GM18867 (cell line): ENCODE measurements around the gene SEC14L1.
A peak's percentile ranks its signal among the peaks of the same experiment; 100 is the strongest.

ENCODE experiments used
- ATAC-seq: cut with Tn5 transposase; IDR thresholded peaks from one replicate; pipeline ENCODE4 v1.9.1; 2021; ENCODE audit warnings: mild to moderate bottlenecking, moderate library complexity; ENCODE audit not compliant: unreplicated experiment

The SEC14L1 gene

GRCh38 chr17:77211681-77212080 lies 70.9 kb downstream of the SEC14L1 start:
- ATAC-seq = no peak

- ATAC-seq = peak; percentile 78
Observed at GRCh38 chr17:77212081-77212832, 71.5 kb downstream of the SEC14L1 start.

GRCh38 chr17:77212833-77213777 lies 72.3 kb downstream of the SEC14L1 start:
- ATAC-seq = peak; percentile 30

GRCh38 chr17:77213778-77214132 lies 73.0 kb downstream of the SEC14L1 start:
- ATAC-seq = no peak

GRCh38 chr17:77214328-77214727 lies 73.6 kb downstream of the SEC14L1 start:
- ATAC-seq = no peak

GRCh38 chr17:77214743-77215142 lies 74.0 kb downstream of the SEC14L1 start:
- ATAC-seq = no peak

- no peak for ATAC-seq
Observed at GRCh38 chr17:77215281-77215680, 74.5 kb downstream of the SEC14L1 start.

GRCh38 chr17:77216486-77216885 lies 75.7 kb downstream of the SEC14L1 start:
- ATAC-seq = no peak

GRCh38 chr17:77217123-77217522 lies 76.4 kb downstream of the SEC14L1 start:
- ATAC-seq = no peak

- no peak for ATAC-seq
Observed at GRCh38 chr17:77217566-77217965, 76.8 kb downstream of the SEC14L1 start.

- ATAC-seq = no peak
Observed at GRCh38 chr17:77218902-77219301, 78.1 kb downstream of the SEC14L1 start.

GRCh38 chr17:77222356-77222755 lies 81.6 kb downstream of the SEC14L1 start:
- no peak for ATAC-seq

GRCh38 chr17:77223642-77224420 lies 83.1 kb downstream of the SEC14L1 start:
- no peak for ATAC-seq

- ATAC-seq = no peak
Observed at GRCh38 chr17:77225265-77225664, 84.5 kb downstream of the SEC14L1 start.

GRCh38 chr17:77227461-77228240 lies 86.9 kb downstream of the SEC14L1 start:
- no peak for ATAC-seq

GRCh38 chr17:77228241-77228752 lies 87.5 kb downstream of the SEC14L1 start:
- ATAC-seq = no peak

GRCh38 chr17:77228816-77229215 lies 88.0 kb downstream of the SEC14L1 start:
- ATAC-seq = no peak

- ATAC-seq = no peak
Observed at GRCh38 chr17:77229786-77230435, 89.1 kb downstream of the SEC14L1 start.

GRCh38 chr17:77230436-77230830 lies 89.7 kb downstream of the SEC14L1 start:
- ATAC-seq = no peak
